ENCODE measurements around the gene FOXP1.

The FOXP1 gene

GRCh38 chr3:71433631-71434030, 149.9 kb downstream of the FOXP1 start:
- no peak for TF ChIP-seq CTCF (conservative IDR thresholded peaks at IDR 0.05)
- H3K27ac ChIP-seq: peak overlapping the region; percentile 3; the same call in 1 of the 2 replicates

DNA sequence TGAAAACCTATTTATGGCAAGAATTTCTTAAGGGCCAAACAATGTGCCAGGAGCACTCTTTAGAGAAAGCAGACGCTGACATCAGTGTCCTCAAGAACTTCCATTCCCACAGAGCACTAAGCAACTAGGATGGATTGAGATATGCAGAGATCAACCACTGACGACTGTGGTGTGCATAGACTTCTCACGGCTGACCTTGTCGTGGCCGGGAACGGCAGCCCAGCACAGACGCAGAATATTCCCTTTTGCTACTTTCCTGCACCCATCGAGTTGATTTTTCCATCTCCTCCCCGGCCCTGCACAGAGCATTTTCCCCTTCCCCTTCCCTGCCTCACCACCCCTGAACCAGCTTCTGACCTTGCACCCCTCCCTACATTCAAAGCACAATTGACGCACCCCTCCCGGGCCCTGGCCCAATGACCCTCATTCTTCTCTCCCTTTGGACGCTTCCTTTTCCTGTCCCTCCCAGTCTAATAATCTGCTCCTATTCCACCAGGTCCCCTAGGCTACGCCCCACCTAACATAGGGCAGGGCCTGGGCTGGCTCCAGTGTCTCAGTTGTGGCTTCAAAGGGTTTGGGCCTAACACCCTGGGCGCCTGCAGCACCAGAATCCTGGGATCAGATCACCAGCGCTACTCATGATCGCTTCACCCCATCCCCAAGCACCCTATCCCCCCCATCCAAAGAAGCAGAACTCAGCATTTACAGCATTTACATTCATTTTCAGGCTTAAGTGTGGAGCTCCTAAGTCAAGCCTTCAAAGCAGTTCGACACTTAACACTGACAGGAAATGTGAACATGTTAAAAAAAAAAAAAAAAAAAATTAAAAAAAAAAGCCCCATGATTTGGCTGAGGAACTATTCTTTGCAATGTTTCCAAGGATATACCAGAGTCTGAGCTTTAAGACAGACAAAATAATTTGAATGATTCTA, 151.2 kb downstream of the FOXP1 start:
- no peak for TF ChIP-seq CTCF (conservative IDR thresholded peaks at IDR 0.05)
- H3K27ac ChIP-seq: no peak overlapping the region

- no peak overlapping the region; the same call in 1 of the 2 replicates for H3K27ac ChIP-seq
- TF ChIP-seq CTCF (conservative IDR thresholded peaks at IDR 0.05): no peak
Measured at GRCh38 chr3:71430941-71431552, 152.5 kb downstream of the FOXP1 start.

GRCh38 chr3:71429597-71429988, 153.9 kb downstream of the FOXP1 start:
- H3K27ac ChIP-seq: peak overlapping the region; percentile 85
- no peak for TF ChIP-seq CTCF (conservative IDR thresholded peaks at IDR 0.05)

DNA sequence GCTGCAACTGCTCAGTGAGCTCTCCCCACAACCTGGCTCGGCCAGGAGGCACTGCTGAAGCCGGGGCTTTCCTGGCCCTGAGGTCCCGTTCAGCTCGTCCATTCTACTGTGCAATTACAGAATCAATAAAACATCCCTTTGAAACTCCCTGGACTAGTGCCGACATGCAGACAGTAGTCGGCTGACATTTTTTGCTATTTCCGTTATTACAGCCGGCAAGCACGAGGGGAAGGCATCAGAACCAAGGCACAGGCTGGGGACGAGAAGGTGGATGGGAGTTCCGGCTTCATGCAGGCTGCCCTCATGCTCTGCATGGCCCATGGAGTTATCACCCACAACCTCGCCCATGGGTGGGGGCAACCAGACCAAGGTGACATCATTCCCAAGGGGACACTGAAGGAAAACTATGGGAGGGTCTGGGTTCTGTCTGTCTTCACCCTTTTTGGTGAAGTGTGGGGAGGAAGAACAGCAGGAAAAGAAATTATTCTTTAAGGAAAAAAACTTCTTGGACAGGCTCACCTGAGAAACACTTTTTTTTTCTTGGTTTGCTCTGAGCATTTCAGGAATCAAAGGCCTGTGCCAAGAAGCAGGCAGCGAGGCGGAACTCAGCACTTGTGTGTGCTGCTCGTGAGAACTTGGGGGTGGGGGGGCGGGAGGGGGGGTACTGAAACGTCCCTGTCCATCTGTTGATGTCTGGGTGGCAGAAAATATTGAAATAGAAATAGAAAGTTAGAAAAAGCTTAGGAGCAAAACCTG, 154.5 kb downstream of the FOXP1 start:
- TF ChIP-seq CTCF (conservative IDR thresholded peaks at IDR 0.05): no peak

GRCh38 chr3:71425491-71426071, 157.9 kb downstream of the FOXP1 start:
- TF ChIP-seq CTCF (conservative IDR thresholded peaks at IDR 0.05): no peak
- H3K27ac ChIP-seq: no peak overlapping the region

More for the DNA sequence above, 154.5 kb downstream of the FOXP1 start:
- peak overlapping the region; percentile 85 for H3K27ac ChIP-seq

All from VCaP (cell line).